GM18858 (cell line): ENCODE data around the gene HES4.

Source experiments
- ATAC-seq: cut with Tn5 transposase; IDR thresholded peaks from one replicate; pipeline ENCODE4 v1.9.1; 2021; ENCODE audit not compliant: unreplicated experiment

Gene HES4

DNA sequence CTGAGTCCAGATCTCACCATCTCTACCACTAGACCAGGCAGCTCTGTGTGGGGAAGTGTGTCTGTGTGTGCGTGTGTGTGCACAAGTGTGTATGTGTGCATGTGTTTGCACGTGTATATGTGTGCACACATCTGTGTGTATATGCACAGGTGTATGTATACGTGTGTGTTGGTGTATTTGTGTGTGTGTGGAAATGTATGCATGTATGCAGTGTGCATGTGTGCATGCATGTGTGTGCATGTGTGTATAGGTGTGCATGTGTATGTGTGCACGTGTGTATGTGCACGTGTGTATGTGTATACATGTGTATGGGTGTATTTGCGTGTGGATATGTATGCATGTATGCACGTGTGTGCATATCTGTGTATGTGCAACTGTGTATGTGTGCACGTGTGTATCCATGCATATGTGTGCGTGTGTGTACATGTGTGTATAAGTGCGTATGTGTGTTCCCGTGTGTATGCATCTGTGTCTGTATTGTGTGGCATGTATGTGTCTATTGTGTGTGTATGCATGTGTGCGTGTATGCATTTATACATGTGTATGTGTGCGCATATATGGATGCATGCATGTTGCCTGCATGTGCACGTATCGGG, 30.5 kb downstream of the HES4 start:
- no peak for ATAC-seq

DNA sequence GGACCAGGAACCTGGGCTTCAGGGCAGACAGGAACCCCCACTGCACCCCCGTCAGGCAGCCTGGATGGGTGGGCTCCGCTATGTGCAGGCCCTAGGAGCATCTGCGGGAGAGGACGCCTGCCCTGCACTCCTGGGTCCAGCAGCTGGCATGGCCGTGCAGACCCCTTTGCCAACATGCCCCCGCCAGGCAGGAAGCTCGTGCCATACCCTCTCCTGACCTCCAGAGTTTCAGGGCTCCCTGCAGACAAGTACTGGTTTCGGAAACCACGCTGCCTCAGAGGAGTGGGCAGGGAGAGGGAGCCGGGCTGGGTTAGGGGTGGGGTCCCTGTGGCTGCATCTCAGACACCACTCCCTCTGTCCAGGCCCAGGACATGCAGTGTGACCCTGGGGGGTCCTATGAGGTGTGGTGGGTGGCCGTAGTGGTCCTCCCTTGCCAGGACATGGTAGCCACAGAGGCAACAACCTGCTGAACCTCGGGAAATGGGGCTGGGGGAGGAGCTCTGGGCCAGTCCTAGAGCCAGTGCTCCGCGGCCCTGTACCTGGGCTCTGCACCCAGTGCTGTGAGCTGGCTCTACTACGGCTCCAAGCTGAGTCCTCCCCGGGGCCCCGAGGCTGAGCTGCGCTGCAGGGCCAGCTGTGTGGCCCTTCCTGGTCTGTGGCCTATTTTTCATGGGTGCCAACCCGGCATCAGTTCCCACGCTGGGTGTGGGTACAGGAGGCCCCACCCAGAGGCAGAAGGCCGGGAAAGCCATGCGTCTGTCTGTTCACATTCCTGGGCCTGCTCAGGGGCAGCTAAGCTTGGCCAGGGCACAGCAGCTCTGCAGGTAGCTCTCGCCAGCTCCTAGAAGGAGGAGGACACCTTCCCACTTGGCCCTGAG, 32.2 kb downstream of the HES4 start:
- no peak for ATAC-seq

DNA sequence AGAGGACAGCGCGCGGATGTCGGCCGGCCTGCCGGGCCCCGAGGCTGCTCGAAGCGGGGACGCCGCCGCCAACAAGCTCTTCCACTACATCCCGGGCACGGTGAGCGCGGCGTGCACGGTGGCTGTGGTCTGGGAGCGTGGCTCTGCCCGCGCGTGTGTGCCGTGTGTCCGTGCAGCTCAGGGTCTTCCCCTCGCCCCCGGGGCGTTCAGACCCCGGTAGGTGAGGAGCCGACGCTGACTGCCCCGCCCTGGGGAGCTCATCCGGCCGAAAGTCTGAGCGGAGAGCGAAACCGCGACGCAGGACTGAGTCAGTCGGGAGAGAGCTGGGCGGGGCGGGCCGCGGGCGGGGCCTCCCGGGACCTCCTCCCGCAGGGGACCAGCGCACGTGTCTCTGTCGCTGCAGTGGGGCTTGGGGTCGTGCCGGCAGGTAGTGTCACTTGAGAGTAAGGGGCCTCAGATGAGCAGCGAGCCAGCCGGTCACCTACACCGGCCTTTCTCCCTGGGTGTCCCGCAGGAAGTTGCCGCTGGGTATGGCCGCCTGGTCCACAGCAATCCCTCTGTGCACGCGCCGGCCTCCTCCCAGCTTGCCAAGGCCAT, 33.1 kb downstream of the HES4 start:
- ATAC-seq: no peak

- ATAC-seq: no peak
Measured at GRCh38 chr1:966135-966703, 33.7 kb downstream of the HES4 start, which contains the start of gene PLEKHN1. TSS of gene PLEKHN1 (plus strand) at chr1:966482. CDS start at chr1:966532, 50 bp downstream.

- no peak for ATAC-seq
Measured at GRCh38 chr1:965526-966134, 34.3 kb downstream of the HES4 start.

DNA sequence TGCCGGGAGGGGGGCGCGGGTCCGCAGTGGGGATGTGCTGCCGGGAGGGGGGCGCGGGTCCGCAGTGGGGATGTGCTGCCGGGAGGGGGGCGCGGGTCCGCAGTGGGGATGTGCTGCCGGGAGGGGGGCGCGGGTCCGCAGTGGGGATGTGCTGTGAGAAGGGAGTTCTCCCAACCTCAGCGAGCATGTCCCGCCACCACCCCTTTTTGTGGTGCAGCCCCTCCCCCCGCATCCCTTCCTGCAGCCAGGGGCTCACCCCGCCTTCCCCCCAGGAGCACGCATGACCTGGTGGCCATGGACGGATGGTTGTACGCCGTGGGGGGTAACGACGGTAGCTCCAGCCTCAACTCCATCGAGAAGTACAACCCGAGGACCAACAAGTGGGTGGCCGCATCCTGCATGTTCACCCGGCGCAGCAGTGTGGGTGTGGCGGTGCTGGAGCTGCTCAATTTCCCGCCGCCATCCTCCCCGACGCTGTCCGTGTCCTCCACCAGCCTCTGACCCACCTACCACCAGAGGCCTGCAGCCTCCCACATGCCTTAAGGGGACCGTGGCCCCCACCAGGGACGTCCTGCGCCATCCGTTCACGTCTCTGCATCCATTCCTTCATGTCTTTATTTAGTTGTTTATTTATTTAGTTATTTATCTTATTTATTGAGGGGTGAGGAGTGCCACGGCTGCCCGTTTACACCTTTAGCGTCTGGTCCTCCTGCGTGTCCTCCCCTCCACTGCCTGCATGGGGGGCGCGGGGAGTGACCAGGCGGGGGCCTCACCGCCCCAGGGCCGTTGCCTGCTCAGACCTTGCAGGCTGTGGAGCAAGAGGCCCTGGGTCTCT, 35.0 kb downstream of the HES4 start:
- no peak for ATAC-seq

- ATAC-seq: no peak
Measured at GRCh38 chr1:963746-964525, 36.0 kb downstream of the HES4 start.

- ATAC-seq: no peak
Measured at GRCh38 chr1:963301-963651, 36.6 kb downstream of the HES4 start.

DNA sequence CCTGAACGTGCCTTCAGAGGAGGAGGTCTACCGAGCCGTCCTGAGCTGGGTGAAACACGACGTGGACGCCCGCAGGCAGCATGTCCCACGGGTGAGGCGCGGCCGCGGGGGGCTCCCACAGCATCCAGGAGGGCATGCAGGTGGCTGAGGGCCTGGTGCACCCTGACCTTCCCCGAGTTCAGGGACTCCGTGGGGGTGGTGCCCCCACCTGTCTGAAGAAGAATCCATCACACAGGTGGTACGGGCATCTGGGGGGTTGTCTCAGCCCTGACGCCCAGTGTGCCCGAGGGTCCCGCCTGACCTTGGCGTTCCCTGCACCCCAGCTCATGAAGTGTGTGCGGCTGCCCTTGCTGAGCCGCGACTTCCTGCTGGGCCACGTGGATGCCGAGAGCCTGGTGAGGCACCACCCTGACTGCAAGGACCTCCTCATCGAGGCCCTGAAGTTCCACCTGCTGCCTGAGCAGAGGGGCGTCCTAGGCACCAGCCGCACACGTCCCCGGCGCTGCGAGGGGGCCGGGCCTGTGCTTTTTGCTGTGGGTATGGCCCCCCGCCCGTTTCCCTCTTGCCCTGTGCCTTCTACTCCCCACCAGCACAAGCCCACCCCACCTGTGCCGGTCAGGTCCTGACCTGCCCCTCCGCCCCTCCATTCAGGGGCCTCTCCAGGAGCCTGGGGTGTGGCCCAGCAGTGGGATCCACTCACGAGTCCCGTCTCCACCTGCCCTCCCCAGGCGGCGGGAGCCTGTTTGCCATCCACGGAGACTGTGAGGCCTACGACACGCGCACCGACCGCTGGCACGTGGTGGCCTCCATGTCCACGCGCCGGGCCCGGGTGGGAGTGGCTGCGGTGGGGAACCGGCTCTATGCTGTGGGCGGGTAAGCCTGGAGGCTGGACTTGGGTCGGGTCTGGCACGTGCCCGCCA, 37.3 kb downstream of the HES4 start:
- ATAC-seq: no peak

DNA sequence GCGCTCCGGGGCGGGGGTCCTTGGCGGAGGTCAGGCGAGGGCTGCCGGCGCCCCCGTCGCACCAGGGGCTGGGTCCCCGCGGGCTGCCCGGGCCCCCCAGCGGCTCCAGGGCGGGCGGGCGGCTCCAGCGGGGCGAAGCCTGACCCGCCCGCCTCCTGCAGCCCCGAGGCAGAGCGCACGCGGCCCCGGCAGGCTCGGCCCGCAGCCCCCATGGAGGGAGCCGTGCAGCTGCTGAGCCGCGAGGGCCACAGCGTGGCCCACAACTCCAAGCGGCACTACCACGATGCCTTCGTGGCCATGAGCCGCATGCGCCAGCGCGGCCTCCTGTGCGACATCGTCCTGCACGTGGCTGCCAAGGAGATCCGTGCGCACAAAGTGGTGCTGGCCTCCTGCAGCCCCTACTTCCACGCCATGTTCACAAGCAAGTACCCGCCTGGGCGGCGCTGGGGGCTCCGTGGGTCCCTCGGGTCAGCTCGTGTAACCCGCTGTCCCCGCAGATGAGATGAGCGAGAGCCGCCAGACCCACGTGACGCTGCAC, 38.7 kb downstream of the HES4 start:
- ATAC-seq: no peak

DNA sequence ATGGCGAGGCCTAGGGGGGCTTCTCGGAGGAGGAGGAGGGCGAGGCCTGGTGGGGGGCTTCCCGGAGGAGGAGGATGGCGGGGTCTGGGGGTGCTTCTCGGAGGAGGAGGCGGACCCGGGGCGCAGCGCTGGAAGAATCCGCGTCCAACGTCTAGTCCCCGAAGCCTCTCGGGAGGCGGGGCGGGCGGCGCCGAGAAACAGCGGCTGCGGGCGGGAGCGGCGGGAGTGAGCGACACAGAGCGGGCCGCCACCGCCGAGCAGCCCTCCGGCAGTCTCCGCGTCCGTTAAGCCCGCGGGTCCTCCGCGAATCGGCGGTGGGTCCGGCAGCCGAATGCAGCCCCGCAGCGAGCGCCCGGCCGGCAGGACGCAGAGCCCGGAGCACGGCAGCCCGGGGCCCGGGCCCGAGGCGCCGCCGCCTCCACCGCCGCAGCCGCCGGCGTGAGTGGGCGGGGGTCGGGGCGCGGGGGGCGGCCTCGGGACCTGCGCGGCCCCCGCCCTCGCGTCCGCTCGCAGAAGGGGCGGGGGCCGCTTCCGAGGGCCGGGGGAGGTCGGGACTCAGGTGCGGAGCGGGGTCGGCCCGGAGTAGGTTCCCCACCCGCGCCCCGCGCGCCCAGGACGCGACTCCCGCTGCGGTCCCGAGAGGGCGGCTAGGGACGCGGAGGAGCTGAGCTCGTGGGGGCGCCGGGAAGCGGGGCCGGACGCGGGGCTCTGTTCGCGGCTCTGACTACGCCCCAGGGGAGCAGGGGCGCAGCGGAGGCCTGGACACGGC, 39.4 kb downstream of the HES4 start, which contains the start of gene KLHL17:
KLHL17 (plus strand) TSS at position 222 of the 769 bp plus-strand sequence; CDS start at position 332, 110 bp downstream.
- ATAC-seq: no peak

DNA sequence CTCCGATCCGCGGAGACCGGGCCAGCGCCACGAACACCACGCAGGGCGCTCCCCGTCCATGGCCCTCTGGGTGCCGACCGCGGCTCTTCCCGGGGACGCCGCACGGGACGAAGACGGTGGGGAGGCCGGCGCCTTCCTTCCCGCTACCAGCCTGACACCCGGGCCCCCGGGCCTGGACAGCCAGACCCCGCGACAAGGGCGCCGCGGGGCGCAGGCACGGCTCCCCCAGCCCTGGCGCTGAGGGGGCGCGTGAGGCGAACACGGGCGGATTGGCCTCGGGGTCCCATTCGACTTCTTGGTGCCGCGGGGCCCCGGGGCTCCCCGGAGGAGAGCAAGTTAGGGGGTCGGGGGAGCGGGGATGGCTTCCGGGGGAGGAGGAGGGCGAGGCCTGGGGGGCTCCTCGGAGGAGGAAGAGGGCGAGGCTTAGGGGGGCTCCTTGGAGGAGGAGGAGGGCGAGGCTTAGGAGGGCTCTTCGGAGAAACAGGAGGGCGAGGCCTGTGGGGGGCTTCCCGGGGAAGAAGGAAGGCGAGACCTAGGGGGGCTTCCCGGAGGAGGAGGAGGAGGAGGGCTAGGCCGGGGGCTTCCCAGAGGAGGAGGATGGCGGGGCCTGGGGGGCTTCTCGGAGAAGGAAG, 40.0 kb downstream of the HES4 start:
- no peak for ATAC-seq

DNA sequence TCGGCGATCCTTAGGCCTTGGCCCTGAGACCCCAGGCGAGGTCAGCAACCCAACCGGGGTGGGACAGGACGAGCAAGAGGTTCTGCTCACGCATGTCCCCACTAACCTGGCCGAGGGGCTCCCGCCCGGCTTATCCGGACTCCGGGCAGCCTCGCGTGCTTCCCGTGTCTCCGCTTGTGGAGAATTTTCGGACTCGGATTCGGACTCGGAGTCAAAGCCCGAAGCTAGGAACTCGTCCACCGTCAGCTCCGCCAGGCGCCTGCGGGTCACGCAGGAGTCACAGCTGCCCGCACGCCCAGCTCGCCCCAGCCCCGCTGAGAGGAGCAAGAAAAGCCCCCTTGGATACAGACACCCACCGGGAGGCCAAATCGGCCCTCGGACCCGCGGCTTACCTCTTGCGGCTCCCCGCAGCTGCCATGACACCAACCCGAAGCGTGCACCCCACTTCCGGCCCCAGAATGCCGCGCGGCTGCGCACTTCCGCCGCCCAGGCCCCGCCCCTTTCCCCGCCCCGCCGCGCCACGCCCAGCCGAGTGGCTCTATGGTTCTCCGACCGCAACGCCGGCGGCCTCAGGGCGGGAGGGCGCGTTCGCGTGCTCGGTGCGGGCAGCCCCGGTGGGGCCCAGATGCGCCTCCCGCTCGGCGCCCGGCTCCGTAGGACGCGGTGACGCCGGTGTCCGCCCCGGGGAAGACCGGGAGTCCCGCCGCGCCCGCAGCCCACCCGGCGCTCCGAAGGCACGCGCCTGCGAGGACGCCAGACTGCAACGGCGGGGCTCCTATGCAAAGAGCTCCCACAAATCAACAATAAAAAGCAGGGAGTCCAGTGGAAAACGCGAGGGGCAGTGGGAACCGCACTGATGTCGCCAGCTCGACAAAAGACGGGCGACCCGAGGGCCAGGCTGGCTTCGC, 40.8 kb downstream of the HES4 start, which contains the start of gene NOC2L:
NOC2L (minus strand) TSS at position 434 of the 908 bp plus-strand sequence; CDS start at position 418, 16 bp downstream.
- peak; percentile 54 for ATAC-seq

GRCh38 chr1:956636-957035, 43.3 kb downstream of the HES4 start:
- ATAC-seq: no peak

DNA sequence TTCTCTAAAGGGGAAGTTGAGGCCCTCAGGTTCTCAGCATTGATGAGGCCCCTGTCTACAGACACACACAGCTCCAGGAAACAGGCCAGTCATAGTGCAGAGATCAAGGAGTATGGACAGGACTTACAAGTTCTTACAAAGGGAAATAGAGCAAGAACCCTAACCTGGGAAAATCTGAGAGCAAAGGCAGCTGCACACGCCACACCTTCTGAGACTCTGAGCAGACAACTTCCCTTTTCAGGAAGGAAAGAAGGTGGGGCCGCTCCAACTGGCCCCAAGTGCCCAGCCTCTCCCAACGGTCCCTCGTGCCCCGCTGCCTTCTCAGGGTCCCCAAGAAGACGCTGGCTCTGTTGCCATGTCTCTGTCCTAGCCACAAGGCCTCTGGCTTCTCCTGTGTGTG, 44.4 kb downstream of the HES4 start:
- no peak for ATAC-seq

GRCh38 chr1:954927-955326, 45.0 kb downstream of the HES4 start:
- no peak for ATAC-seq
